GM12878 (cell line): ENCODE data around the gene MEGF11. TPM values are rescaled to one million over a fixed set of nuclear protein-coding genes. Genes with fewer than 3 reads are reported as not detected.

Experiments
- ATAC-seq: fragments of 200-7000 bp; cut with Tn5 transposase; 3 replicates; pipeline ENCODE4 v1.9.1; 2020; ENCODE audit warnings: mild to moderate bottlenecking, moderate library complexity
- BruUV-seq: library from RNA; stranded (reverse); fragments of 400-500 nt; replicated peaks from 2 replicates; lab custom pipeline; 2021; lab: Mats Ljungman, UMichigan
- CTCF ChIA-PET: fragments of 300-600 bp; sonication (Branson Sonifier 250); formaldehyde crosslinking; extraction: SDS; loops from one replicate; lab custom pipeline; 2021; ENCODE audit warnings: inconsistent platforms; lab: Yijun Ruan, JAX
- POLR2A ChIA-PET: fragments of 350-600 bp; formaldehyde crosslinking; extraction: SDS; loops from one replicate; lab custom pipeline; 2021; ENCODE audit warnings: inconsistent platforms; lab: Charles Lee
- RAD21 ChIA-PET: fragments of 300-600 bp; sonication (Branson Sonifier 250); formaldehyde crosslinking; loops from one replicate; lab custom pipeline; 2023; ENCODE audit warnings: antibody characterized with exemption; ENCODE audit not compliant: unreplicated experiment; lab: Charles Lee
- SMC1A ChIA-PET: fragments of 300-600 bp; sonication (Branson Sonifier 250); formaldehyde crosslinking; loops from one replicate; lab custom pipeline; 2023; ENCODE audit not compliant: unreplicated experiment, uncharacterized antibody; lab: Charles Lee
- DNase-seq: peaks from one replicate; pipeline ENCODE4 v3.0.0-alpha.2; 2011; ENCODE audit warnings: low read depth, low spot score
- FAIRE-seq: peaks from 3 replicates; lab custom pipeline; 2011; peaks lifted over from hg19 to GRCh38; lab: Jason Lieb, UNC
- H2AFZ ChIP-seq: 2 replicates; pipeline ENCODE4 v1.6.0; 2011; ENCODE audit warnings: low read depth, low read length, control low read depth; ENCODE audit not compliant: control insufficient read depth
- H3K27ac ChIP-seq: 2 replicates; pipeline ENCODE4 v1.5.1; 2011; ENCODE audit warnings: control low read depth; ENCODE audit not compliant: control insufficient read depth, insufficient read depth
- H3K27me3 ChIP-seq, 2 experiments: replicated peaks in 1 of 2; 2 replicates each; pipeline versions ENCODE4 v1.6.0 to v1.6.1; 2011; ENCODE audit warnings: low read length in 1 of 2; ENCODE audit not compliant: control insufficient read depth in 2 of 2, insufficient read depth in 2 of 2
- H3K36me3 ChIP-seq, 2 experiments: 2 replicates each; pipeline ENCODE4 v1.5.1; 2011; ENCODE audit warnings: low read length in 1 of 2; ENCODE audit not compliant: control insufficient read depth in 2 of 2, insufficient read depth in 2 of 2
- H3K4me1 ChIP-seq: 2 replicates; pipeline ENCODE4 v1.6.1; 2011; ENCODE audit warnings: mild to moderate bottlenecking, low read length, moderate library complexity, mixed read lengths; ENCODE audit not compliant: control insufficient read depth, insufficient read depth
- H3K4me2 ChIP-seq: 2 replicates; pipeline ENCODE4 v1.6.0; 2011; ENCODE audit warnings: control low read depth; ENCODE audit not compliant: control insufficient read depth, insufficient read depth
- H3K4me3 ChIP-seq: fragments of 200-600 bp; sonication (generic); 2 replicates; pipeline ENCODE4 v1.5.1; 2016
- H3K79me2 ChIP-seq: 2 replicates; pipeline ENCODE4 v1.6.0; 2011; ENCODE audit warnings: low read length; ENCODE audit not compliant: control insufficient read depth, insufficient read depth
- H3K9ac ChIP-seq: 2 replicates; pipeline ENCODE4 v1.8.0; 2011; ENCODE audit warnings: low read length, control low read depth, mixed read lengths; ENCODE audit not compliant: control insufficient read depth, insufficient read depth
- H3K9me3 ChIP-seq: replicated peaks from 3 replicates; pipeline ENCODE4 v1.5.1; 2011; ENCODE audit warnings: mild to moderate bottlenecking, low read length; ENCODE audit not compliant: control insufficient read depth, insufficient read depth
- H4K20me1 ChIP-seq: 2 replicates; pipeline ENCODE4 v1.6.0; 2011; ENCODE audit not compliant: control insufficient read depth, insufficient read depth
- CEBPB ChIP-seq, 2 experiments: fragments of 150-350 bp in 1 of 2; IDR thresholded peaks; 2 replicates each; pipeline ENCODE4 v1.6.1; 2012 to 2014; ENCODE audit warnings: low read depth in 2 of 2, low read length in 2 of 2, borderline replicate concordance in 1 of 2, inconsistent platforms in 1 of 2
- CHD4 ChIP-seq: fragments of 200-600 bp; sonication (generic); IDR thresholded peaks from 2 replicates; pipeline ENCODE4 v1.6.1; 2016; ENCODE audit warnings: mild to moderate bottlenecking
- EED ChIP-seq: sonication (generic); IDR thresholded peaks from 2 replicates; pipeline ENCODE4 v1.6.1; 2016; ENCODE audit warnings: antibody characterized with exemption, low read depth
- GATAD2B ChIP-seq: fragments of 450-650 bp; conservative IDR thresholded peaks from 2 replicates; pipeline ENCODE4 v1.6.1; 2017; ENCODE audit warnings: low read depth, mild to moderate bottlenecking, moderate library complexity
- KLF5 ChIP-seq: fragments of 450-650 bp; IDR thresholded peaks from 2 replicates; pipeline ENCODE4 v1.6.1; 2014; ENCODE audit warnings: mild to moderate bottlenecking; ENCODE audit not compliant: partially characterized antibody
- MTA2 ChIP-seq: fragments of 450-650 bp; IDR thresholded peaks from 2 replicates; pipeline ENCODE4 v1.6.1; 2016; ENCODE audit warnings: low read depth, mild to moderate bottlenecking, moderate library complexity
- NFYB ChIP-seq: IDR thresholded peaks from 2 replicates; pipeline ENCODE4 v1.6.1; 2011; ENCODE audit warnings: low read depth, mild to moderate bottlenecking, low read length, improper control_type of control experiment, moderate library complexity; ENCODE audit not compliant: insufficient read depth
- NRF1 ChIP-seq: conservative IDR thresholded peaks from 2 replicates; pipeline ENCODE4 v1.6.1; 2011; ENCODE audit warnings: mild to moderate bottlenecking, low read depth, low read length, improper control_type of control experiment
- RELA ChIP-seq: fragments of 450-650 bp; IDR thresholded peaks from 2 replicates; pipeline ENCODE4 v1.8.0; 2014; ENCODE audit warnings: borderline replicate concordance; ENCODE audit not compliant: partially characterized antibody
- SIX5 ChIP-seq: IDR thresholded peaks from 2 replicates; pipeline ENCODE4 v1.6.1; 2011; ENCODE audit warnings: mild to moderate bottlenecking, low read depth, low read length, moderate library complexity; ENCODE audit not compliant: severe bottlenecking
- STAT1 ChIP-seq: fragments of 450-650 bp; conservative IDR thresholded peaks from 2 replicates; pipeline ENCODE4 v1.6.1; 2014; ENCODE audit warnings: antibody characterized with exemption, mild to moderate bottlenecking
- TCF7 ChIP-seq: IDR thresholded peaks from 2 replicates; pipeline ENCODE4 v1.6.1; 2014; ENCODE audit warnings: antibody characterized with exemption, borderline replicate concordance
- ZNF217 ChIP-seq: fragments of 450-650 bp; IDR thresholded peaks from 2 replicates; pipeline ENCODE4 v1.6.1; 2017; ENCODE audit warnings: antibody characterized with exemption, mild to moderate bottlenecking
- ZNF274 ChIP-seq: IDR thresholded peaks from one replicate; pipeline ENCODE4 v1.8.0; 2011; ENCODE audit not compliant: insufficient read length, insufficient read depth
- WGBS: methylation state at CpG from one replicate; pipeline ENCODE4 v1.1.6; 2016; ENCODE audit warnings: low lambda C conversion rate; ENCODE audit not compliant: insufficient replicate concordance, insufficient coverage; ENCODE audit errors: missing lambda C conversion rate; 5-methylcytosine and 5-hydroxymethylcytosine counted together
- in situ Hi-C: fragments of 300-500 bp; cut with MboI; formaldehyde crosslinking; loops from 9 replicates; pipeline ENCODE4 v1.14.3; 2018; ENCODE audit warnings: mixed read lengths
- intact Hi-C: fragments of 100-400 bp; cut with micrococcal nuclease; formaldehyde crosslinking; loops from one replicate; pipeline ENCODE4 v1.14.2; 2022; ENCODE audit not compliant: unreplicated experiment
- polyA plus RNA-seq, 11 experiments: library from polyadenylated mRNA; depleted of rRNA in 4 of 11; unstranded in 6 of 11; stranded (reverse) in 5 of 11; fragments of >200 nt; fragmentation: Nextera tagmentation in 4 of 11; fragmentation: Illumina TruSeq in 1 of 11; extraction: Ambion mirVana in 4 of 11; extraction: Trizol in 1 of 11; gene quantifications; 1 replicate in 1 of 11; 2 replicates in 10 of 11; pipeline versions ENCODE4 v1.2.1 to v1.2.3, GENCODE V29; 2011 to 2016; ENCODE audit warnings: inconsistent platforms in 2 of 11, missing spikeins in 2 of 11, low read depth in 1 of 11
- total RNA-seq, 4 experiments: library from RNA; depleted of rRNA in 3 of 4; stranded (reverse); fragments of >200 nt in 3 of 4; fragmentation: Illumina TruSeq in 1 of 4; extraction: Trizol in 1 of 4; gene quantifications; 2 replicates each; pipeline versions ENCODE4 v1.2.1 to v1.2.3, GENCODE V29; 2013 to 2021
- TF ChIP-seq, protein P1 (sequence below): IDR thresholded peaks from 2 replicates; pipeline ENCODE4 v1.6.1; 2012; ENCODE audit warnings: low read depth, low read length, improper control_type of control experiment
- TF ChIP-seq, protein P2 (sequence below): IDR thresholded peaks from 2 replicates; pipeline ENCODE4 v1.6.1; 2012; ENCODE audit warnings: mild to moderate bottlenecking, low read depth, low read length
- TF ChIP-seq, protein P3 (sequence below): IDR thresholded peaks from 2 replicates; pipeline ENCODE4 v1.6.1; 2011; ENCODE audit warnings: mild to moderate bottlenecking, low read depth, low read length, moderate library complexity; ENCODE audit not compliant: insufficient replicate concordance

Gene MEGF11
- total and polyA plus RNA-seq, 10 of the 15 experiments (the other 5 are each of a cell fraction or from before 2014, with no cell fraction given): 0.03 to 1.7 (median 0.49) TPM

- TF ChIP-seq, protein P1, sequence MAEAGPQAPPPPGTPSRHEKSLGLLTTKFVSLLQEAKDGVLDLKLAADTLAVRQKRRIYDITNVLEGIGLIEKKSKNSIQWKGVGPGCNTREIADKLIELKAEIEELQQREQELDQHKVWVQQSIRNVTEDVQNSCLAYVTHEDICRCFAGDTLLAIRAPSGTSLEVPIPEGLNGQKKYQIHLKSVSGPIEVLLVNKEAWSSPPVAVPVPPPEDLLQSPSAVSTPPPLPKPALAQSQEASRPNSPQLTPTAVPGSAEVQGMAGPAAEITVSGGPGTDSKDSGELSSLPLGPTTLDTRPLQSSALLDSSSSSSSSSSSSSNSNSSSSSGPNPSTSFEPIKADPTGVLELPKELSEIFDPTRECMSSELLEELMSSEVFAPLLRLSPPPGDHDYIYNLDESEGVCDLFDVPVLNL: no peak
- TF ChIP-seq, protein P2, sequence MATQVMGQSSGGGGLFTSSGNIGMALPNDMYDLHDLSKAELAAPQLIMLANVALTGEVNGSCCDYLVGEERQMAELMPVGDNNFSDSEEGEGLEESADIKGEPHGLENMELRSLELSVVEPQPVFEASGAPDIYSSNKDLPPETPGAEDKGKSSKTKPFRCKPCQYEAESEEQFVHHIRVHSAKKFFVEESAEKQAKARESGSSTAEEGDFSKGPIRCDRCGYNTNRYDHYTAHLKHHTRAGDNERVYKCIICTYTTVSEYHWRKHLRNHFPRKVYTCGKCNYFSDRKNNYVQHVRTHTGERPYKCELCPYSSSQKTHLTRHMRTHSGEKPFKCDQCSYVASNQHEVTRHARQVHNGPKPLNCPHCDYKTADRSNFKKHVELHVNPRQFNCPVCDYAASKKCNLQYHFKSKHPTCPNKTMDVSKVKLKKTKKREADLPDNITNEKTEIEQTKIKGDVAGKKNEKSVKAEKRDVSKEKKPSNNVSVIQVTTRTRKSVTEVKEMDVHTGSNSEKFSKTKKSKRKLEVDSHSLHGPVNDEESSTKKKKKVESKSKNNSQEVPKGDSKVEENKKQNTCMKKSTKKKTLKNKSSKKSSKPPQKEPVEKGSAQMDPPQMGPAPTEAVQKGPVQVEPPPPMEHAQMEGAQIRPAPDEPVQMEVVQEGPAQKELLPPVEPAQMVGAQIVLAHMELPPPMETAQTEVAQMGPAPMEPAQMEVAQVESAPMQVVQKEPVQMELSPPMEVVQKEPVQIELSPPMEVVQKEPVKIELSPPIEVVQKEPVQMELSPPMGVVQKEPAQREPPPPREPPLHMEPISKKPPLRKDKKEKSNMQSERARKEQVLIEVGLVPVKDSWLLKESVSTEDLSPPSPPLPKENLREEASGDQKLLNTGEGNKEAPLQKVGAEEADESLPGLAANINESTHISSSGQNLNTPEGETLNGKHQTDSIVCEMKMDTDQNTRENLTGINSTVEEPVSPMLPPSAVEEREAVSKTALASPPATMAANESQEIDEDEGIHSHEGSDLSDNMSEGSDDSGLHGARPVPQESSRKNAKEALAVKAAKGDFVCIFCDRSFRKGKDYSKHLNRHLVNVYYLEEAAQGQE: no peak
- TF ChIP-seq ZNF274: no peak
- TF ChIP-seq, all 136 proteins: peak for 0
Observed at GRCh38 chr15:65951007-65951406, 302.5 kb downstream of the MEGF11 start (continued).

DNA sequence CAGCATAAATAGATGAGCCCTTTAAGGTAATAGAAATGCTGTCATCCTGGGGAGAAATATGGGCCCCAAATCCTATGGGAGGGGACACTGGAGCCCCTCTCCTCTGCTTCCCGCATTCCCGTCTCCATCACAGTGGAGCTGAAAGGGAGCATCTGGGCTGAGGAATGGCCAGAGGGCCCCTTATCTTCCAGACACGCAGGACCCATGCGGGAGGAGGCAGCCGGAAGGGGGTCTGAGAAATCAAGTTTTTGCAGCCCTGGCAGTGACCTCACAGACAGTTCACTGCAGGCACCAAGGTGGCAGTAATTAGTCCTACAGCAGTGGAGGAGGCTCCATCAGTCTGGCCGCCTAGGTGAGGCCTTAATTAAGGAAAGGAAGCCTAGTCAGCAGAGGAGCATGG is 304.1 kb downstream of the MEGF11 start:
- H3K9me3 ChIP-seq: no peaks in the 10 kb centered on the region
- ATAC-seq (no peak), FAIRE-seq (no peak), DNase-seq (no peak)
- in situ Hi-C loops: no loop called here
- H4K20me1 ChIP-seq: no peaks in the 10 kb centered on the region; the same call in 1 of the 2 replicates
- SMC1A ChIA-PET: interaction anchor here (0.5 to 3.3 kb wide), 2 partner anchors 28 to 36 kb away, joined by 3 to 13 read pairs; no protein-coding TSS in a partner anchor
- no peak overlapping the region for H2AFZ ChIP-seq
- no peak overlapping the region for H3K4me3 ChIP-seq
- H3K79me2 ChIP-seq: no peaks in the 10 kb centered on the region
- POLR2A ChIA-PET: no interaction called here
- no TSS peak for BruUV-seq
- H3K36me3 ChIP-seq: no peaks in the 10 kb centered on the region
- no peak overlapping the region for H3K9ac ChIP-seq
- H3K27ac ChIP-seq: no peak overlapping the region
- RAD21 ChIA-PET: interaction anchor here (1.0 to 1.3 kb wide), 3 partner anchors 20 to 32 kb away, joined by 3 to 6 read pairs (median 3); no protein-coding TSS in a partner anchor
- intact Hi-C loops: no loop called here
- 74% methylated on average over 6 of the region's 6 CpGs for WGBS
- CTCF ChIA-PET: interaction anchor here (1.3 kb wide), 1 partner anchor 33 kb away, joined by 5 read pairs; no protein-coding TSS in a partner anchor
- no peaks in the 10 kb centered on the region for H3K27me3 ChIP-seq
- H3K4me2 ChIP-seq: no peak overlapping the region
- H3K4me1 ChIP-seq: no peaks in the 10 kb centered on the region
- no peak for TF ChIP-seq CHD4
- TF ChIP-seq, protein P3, sequence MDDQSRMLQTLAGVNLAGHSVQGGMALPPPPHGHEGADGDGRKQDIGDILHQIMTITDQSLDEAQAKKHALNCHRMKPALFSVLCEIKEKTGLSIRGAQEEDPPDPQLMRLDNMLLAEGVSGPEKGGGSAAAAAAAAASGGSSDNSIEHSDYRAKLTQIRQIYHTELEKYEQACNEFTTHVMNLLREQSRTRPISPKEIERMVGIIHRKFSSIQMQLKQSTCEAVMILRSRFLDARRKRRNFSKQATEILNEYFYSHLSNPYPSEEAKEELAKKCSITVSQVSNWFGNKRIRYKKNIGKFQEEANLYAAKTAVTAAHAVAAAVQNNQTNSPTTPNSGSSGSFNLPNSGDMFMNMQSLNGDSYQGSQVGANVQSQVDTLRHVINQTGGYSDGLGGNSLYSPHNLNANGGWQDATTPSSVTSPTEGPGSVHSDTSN: no peak
- TF ChIP-seq TCF7: no peak
- no peak for TF ChIP-seq NRF1
- no peak for TF ChIP-seq SIX5
- TF ChIP-seq RELA: no peak
- no peak for TF ChIP-seq STAT1
- TF ChIP-seq ZNF217: no peak
- no peak for TF ChIP-seq EED
- TF ChIP-seq MTA2: no peak
- TF ChIP-seq GATAD2B: no peak
- no peak for TF ChIP-seq KLF5
- TF ChIP-seq NFYB: no peak
- TF ChIP-seq CEBPB (IDR thresholded peaks at IDR 0.05; ENCODE audit: borderline replicate concordance in 1 of 2, low read depth in 2 of 2, low read length in 2 of 2): no peak
